Activated CD8-positive, alpha-beta T cell treated with anti-CD3 and anti-CD28 coated beads for 36 hours (primary cell): ENCODE data around the gene MATN1. TPM values are rescaled to one million over a fixed set of nuclear protein-coding genes. Genes with fewer than 3 reads are reported as not detected.

ENCODE experiments used
- ATAC-seq: fragments of 200-7000 bp; cut with Tn5 transposase; one replicate; pipeline ENCODE4 v1.10.0; 2021; ENCODE audit warnings: mild to moderate bottlenecking, moderate library complexity
- CTCF ChIA-PET: fragments of 350-600 bp; sonication (Branson Sonifier 250); formaldehyde crosslinking; loops from one replicate; lab custom pipeline; 2021; ENCODE audit warnings: antibody characterized with exemption; lab: Charles Lee
- POLR2A ChIA-PET: fragments of 350-600 bp; sonication (Branson Sonifier 250); formaldehyde crosslinking; loops from one replicate; lab custom pipeline; 2021; ENCODE audit warnings: antibody characterized with exemption; lab: Charles Lee
- DNase-seq: peaks from one replicate; pipeline ENCODE4 v3.0.0-alpha.2; 2020
- H3K27ac Mint-ChIP-seq: one replicate; pipeline ENCODE4 v1.8.0; 2021; ENCODE audit warnings: mild to moderate bottlenecking, mixed read lengths
- H3K27me3 Mint-ChIP-seq: one replicate; pipeline ENCODE4 v1.8.0; 2021; ENCODE audit warnings: mixed read lengths
- H3K36me3 Mint-ChIP-seq: one replicate; pipeline ENCODE4 v1.8.0; 2021; ENCODE audit warnings: low read depth, mixed read lengths
- H3K4me1 Mint-ChIP-seq: one replicate; pipeline ENCODE4 v1.8.0; 2021; ENCODE audit warnings: low read depth, mixed read lengths
- H3K4me3 Mint-ChIP-seq: one replicate; pipeline ENCODE4 v1.8.0; 2021; ENCODE audit warnings: mild to moderate bottlenecking, moderate library complexity, mixed read lengths
- H3K9me3 Mint-ChIP-seq: one replicate; pipeline ENCODE4 v1.8.0; 2021; ENCODE audit warnings: mixed read lengths
- intact Hi-C: fragments of 100-400 bp; cut with micrococcal nuclease; formaldehyde crosslinking; loops from one replicate; pipeline ENCODE4 v1.10.0; 2022
- total RNA-seq, 2 experiments: library from RNA; stranded (reverse); gene quantifications; one replicate each; pipeline ENCODE4 v1.2.3, GENCODE V29; 2021
- TF ChIP-seq, protein P1 (sequence below): fragments of 200-600 bp; IDR thresholded peaks from one replicate; pipeline ENCODE4 v1.8.0; 2022; ENCODE audit warnings: antibody characterized with exemption, mild to moderate bottlenecking

The MATN1 gene
- total RNA-seq, 2 experiments from 2014 or later: 0.45 to 1.4 TPM

DNA sequence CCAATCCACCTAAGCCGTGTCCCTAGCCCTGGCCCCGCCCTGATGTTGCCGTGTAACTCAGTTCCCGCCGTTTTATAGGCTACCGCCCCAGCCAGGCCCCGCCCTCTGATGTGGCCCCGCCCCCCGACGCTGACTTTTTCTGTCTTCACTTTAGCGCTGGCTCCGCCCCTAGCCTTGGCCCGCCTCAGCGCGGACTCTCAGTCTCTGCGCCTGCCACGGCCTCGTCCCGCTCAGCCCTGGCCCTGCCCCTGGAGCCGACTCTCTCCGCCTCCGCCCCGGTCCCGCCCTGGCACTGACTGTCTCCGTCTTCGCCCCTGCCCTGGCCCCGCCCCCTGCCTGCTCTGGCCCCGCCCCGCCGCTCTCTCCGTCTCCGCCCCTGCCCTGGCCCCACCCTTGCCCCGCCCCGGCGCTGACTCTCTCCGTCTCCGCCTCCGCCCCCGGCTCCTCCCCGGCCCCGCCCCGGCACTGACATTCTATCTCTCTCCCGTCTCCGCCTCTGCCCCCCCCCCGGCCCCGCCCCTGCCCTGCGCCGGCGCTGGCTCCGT is 5.2 kb downstream of the MATN1 start:
- DNase-seq (peak; percentile 100), ATAC-seq (peak; percentile 89)
- H3K4me1 Mint-ChIP-seq: peaks cover 27% of the 10 kb centered on the region
- ChIA-PET POLR2A (interaction anchor here (0.7 to 4.1 kb wide), 16 partner anchors 9 to 104 kb away, joined by 3 to 40 read pairs (median 10); partner anchors contain the start of gene LAPTM5), CTCF (interaction anchor here (0.6 to 4.4 kb wide), 26 partner anchors 9 to 1487 kb away, joined by 3 to 283 read pairs (median 8); no protein-coding TSS in a partner anchor)
- intact Hi-C loops: no loop called here
- peak overlapping the region; percentile 93 for H3K27ac Mint-ChIP-seq
- H3K36me3 Mint-ChIP-seq: peaks cover 19% of the 10 kb centered on the region
- TF ChIP-seq, protein P1, sequence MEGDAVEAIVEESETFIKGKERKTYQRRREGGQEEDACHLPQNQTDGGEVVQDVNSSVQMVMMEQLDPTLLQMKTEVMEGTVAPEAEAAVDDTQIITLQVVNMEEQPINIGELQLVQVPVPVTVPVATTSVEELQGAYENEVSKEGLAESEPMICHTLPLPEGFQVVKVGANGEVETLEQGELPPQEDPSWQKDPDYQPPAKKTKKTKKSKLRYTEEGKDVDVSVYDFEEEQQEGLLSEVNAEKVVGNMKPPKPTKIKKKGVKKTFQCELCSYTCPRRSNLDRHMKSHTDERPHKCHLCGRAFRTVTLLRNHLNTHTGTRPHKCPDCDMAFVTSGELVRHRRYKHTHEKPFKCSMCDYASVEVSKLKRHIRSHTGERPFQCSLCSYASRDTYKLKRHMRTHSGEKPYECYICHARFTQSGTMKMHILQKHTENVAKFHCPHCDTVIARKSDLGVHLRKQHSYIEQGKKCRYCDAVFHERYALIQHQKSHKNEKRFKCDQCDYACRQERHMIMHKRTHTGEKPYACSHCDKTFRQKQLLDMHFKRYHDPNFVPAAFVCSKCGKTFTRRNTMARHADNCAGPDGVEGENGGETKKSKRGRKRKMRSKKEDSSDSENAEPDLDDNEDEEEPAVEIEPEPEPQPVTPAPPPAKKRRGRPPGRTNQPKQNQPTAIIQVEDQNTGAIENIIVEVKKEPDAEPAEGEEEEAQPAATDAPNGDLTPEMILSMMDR: no peak
- no peaks in the 10 kb centered on the region for H3K27me3 Mint-ChIP-seq
- peak overlapping the region; percentile 88 for H3K4me3 Mint-ChIP-seq
- peaks cover 5% of the 10 kb centered on the region for H3K9me3 Mint-ChIP-seq

DNA sequence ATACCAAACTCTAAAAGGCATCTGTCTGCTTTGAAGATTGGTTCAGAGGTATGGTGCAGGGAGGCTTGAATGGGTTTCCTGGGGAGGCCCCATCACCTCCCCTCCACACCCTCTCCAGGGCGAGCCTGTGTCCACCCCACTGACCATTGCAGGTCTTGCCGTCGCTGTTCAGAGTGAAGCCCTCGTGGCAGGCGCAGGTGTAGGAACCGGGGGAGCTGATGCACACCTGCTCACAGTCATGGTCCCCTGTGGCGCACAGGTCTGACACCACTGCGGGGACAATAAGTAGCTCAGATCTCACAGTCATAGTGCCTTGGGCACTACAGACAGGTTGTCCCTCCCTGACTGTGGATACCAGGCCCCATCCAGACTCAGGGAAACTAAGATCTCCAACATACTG is 6.7 kb downstream of the MATN1 start:
- ChIA-PET POLR2A (interaction anchor here (1.0 kb wide), 1 partner anchor 13 kb away, joined by 3 read pairs; no protein-coding TSS in a partner anchor), CTCF (interaction anchor here (0.9 to 1.4 kb wide), 3 partner anchors 9 to 85 kb away, joined by 3 to 8 read pairs (median 4); no protein-coding TSS in a partner anchor)
- Mint-ChIP-seq H3K4me1 (peaks cover 25% of the 10 kb centered on the region), H3K9me3 (peaks cover 5% of the 10 kb centered on the region), H3K27me3 (no peaks in the 10 kb centered on the region), H3K4me3 (peak overlapping the region; percentile 22), H3K27ac (no peak overlapping the region), H3K36me3 (peaks cover 19% of the 10 kb centered on the region)
- DNase-seq: no peak
- ATAC-seq: no peak
- TF ChIP-seq, protein P1: no peak
- intact Hi-C loops: no loop called here

DNA sequence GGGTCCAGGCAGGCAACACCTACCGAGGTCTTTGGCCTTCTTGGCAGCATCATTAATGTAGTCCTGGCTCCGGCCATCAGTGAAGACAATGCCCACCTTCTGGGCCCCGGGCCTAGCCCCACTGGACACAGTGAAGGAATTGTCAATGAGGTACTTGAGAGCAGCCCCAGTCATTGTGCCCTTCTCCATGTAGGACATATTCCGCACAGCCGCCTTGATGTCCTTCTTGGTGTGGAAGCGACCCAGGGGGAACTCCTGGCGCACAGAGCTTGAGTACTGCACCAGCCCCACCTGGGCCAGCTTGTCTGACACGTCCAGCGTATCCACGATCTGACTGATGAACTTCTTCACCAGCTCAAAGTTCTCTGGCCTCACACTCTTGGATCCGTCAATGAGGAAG is 7.5 kb downstream of the MATN1 start:
- intact Hi-C loops: no loop called here
- TF ChIP-seq, protein P1: no peak

DNA sequence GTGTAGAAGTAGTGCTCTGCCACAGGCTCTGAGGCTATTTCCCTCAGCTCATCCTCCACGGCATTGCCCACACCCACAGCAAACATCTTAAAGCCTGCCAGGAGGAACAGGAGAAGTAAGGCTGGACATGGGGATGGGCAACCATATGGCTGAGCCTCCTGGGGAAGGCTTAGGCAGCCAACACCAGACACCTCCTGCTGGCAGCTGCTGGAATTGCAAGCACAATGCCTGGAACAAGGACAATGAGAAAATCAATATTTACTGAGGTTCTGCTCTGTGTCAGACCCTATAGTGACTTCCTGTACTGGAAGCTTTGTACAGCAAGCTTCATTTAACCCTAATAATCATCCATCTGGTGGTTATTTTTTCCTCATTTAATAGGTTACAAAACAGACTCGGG is 8.2 kb downstream of the MATN1 start:
- Mint-ChIP-seq H3K4me1 (peaks cover 15% of the 10 kb centered on the region), H3K27ac (no peak overlapping the region), H3K36me3 (peaks cover 17% of the 10 kb centered on the region), H3K27me3 (no peaks in the 10 kb centered on the region), H3K9me3 (peaks cover 5% of the 10 kb centered on the region), H3K4me3 (no peak overlapping the region)
- POLR2A ChIA-PET: no interaction called here
- CTCF ChIA-PET: interaction anchor here (0.7 to 1.7 kb wide), 7 partner anchors 8 to 87 kb away, joined by 3 to 5 read pairs (median 3); no protein-coding TSS in a partner anchor
- intact Hi-C loops: no loop called here
- TF ChIP-seq, protein P1: peak; percentile 51
- DNase-seq (peak; percentile 57), ATAC-seq (no peak)

More for the DNA sequence above, 7.5 kb downstream of the MATN1 start:
- ATAC-seq (no peak), DNase-seq (no peak)
- Mint-ChIP-seq H3K27ac (no peak overlapping the region), H3K4me3 (no peak overlapping the region), H3K27me3 (no peaks in the 10 kb centered on the region), H3K9me3 (peaks cover 5% of the 10 kb centered on the region), H3K4me1 (peaks cover 19% of the 10 kb centered on the region), H3K36me3 (peaks cover 17% of the 10 kb centered on the region)
- ChIA-PET POLR2A (no interaction called here), CTCF (interaction anchor here (0.7 to 1.7 kb wide), 8 partner anchors 8 to 86 kb away, joined by 3 to 8 read pairs (median 3); no protein-coding TSS in a partner anchor)

DNA sequence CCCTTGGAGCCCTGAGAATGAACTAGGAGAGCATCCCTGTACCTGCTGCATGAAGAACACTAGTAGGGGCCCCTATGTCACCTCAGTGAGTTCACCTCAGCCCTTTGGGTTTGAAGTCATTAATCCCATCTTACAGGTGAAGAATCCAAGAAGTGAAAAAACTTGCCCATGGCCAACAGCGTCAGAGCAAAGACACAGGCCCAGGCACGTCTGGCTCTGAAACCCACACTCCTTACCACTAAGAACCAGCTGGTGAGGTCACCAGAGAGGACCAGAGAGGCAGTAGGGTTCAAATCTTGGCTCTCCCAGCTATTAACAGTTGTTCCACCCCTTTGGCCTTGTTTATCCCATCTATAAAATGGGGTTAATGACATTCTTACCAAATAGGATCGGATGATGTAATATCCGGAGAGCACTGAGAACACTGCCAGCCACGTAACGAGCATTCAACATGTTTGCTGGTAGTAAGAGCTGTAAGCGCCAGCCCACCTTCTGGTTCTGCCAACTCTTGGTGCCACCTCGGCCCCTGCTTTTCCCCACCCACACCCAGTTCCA is 8.8 kb downstream of the MATN1 start:
- H3K9me3 Mint-ChIP-seq: peaks cover 5% of the 10 kb centered on the region
- H3K4me1 Mint-ChIP-seq: peaks cover 9% of the 10 kb centered on the region
- H3K36me3 Mint-ChIP-seq: peaks cover 17% of the 10 kb centered on the region
- intact Hi-C loops: no loop called here
- ChIA-PET POLR2A (no interaction called here), CTCF (interaction anchor here (0.8 to 1.7 kb wide), 5 partner anchors 8 to 39 kb away, joined by 3 to 5 read pairs (median 3); no protein-coding TSS in a partner anchor)
- H3K27me3 Mint-ChIP-seq: no peaks in the 10 kb centered on the region
- TF ChIP-seq, protein P1: no peak
- DNase-seq: no peak
- H3K4me3 Mint-ChIP-seq: no peak overlapping the region
- ATAC-seq: no peak
- no peak overlapping the region for H3K27ac Mint-ChIP-seq
